ENCODE measurements around the gene MED29.

MED29 gene

DNA sequence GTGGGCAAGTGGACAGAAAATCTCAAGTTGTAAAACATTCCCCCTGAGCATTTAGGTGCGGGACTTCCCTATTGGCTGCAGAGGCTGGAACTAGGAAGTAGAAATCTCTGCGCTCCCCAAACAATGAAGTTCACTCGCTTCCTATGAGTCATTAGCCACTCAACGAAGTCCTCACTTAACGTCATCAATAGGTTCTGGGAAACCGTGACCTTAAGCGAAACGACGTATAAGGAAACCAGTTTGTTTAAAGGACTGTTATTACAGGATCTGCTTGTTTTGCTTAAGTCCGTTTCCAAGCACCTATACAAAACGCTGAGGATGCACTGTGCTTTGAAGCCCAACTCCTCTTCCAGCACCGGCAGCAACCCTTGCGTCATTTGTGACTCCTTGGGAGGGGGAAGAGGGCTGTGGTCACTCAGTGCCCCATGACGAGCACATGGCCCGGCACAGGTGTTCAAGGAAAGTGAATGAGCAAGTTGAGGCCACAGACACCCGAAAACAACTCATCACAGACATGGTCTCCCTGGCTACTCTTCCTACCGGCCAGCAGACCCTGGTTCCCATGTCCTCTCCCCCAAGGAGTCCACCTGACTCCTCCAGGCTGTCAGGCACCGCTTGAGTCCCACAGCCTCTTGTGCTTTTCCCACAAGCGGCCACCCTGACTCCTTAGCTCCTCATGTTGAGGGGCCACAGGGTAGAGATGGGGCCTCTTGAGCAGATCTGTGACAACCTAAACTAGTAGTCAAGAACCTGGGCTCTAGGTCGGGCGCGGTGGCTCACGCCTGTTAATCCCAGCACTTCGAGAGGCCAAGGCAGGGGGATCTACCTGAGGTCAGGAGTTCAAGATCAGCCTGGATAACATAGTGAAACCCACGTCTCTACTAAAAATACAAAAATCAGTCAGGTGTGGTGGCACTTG, 39.8 kb downstream of the MED29 start:
- no peak for DNase-seq (ENCODE audit: low read depth)

DNA sequence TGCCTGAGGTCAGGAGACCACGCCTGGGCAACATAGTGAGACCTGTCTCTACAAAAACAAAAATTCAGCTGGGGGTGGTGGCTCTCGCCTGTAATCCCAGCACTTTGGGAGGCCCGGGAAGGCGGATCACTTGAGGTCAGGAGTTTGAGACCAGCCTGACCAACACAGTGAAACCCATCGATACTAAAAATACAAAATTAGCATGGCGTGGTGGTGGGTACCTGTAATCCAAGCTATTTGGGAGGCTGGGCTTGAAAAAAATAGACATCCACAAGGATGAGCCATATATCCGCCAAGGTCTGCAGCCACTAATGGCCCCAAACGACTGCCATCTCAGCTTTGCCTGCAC, 41.5 kb downstream of the MED29 start:
- DNase-seq (ENCODE audit: low read depth): no peak

DNA sequence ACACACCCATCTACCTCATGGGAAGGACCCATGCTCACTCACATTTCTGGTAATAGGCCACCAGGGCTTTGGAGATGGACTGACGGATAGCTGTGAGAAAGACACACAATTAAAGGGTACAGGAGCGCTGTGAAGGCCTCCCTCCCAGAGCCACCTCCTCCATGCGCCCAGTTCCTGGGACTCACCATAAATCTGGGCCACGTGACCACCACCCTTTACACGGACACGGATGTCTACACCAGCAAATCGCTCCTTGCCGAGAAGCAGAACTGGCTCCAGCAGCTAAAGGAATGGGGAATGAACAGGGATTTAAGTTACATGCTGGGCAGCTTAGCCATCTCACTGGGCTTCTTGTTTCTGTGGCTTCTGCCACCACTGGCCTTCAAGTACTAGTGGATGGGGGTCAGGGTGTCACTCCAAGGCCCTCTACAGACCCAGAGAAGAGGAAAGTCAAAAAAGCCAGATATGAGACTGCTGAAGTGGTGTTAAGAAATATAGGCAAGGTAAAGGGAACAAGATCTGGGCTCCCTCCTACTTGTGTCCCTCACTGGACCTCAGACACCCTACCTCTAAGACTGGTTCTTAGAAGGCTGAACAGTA, 42.4 kb downstream of the MED29 start:
- DNase-seq (ENCODE audit: low read depth): no peak

DNA sequence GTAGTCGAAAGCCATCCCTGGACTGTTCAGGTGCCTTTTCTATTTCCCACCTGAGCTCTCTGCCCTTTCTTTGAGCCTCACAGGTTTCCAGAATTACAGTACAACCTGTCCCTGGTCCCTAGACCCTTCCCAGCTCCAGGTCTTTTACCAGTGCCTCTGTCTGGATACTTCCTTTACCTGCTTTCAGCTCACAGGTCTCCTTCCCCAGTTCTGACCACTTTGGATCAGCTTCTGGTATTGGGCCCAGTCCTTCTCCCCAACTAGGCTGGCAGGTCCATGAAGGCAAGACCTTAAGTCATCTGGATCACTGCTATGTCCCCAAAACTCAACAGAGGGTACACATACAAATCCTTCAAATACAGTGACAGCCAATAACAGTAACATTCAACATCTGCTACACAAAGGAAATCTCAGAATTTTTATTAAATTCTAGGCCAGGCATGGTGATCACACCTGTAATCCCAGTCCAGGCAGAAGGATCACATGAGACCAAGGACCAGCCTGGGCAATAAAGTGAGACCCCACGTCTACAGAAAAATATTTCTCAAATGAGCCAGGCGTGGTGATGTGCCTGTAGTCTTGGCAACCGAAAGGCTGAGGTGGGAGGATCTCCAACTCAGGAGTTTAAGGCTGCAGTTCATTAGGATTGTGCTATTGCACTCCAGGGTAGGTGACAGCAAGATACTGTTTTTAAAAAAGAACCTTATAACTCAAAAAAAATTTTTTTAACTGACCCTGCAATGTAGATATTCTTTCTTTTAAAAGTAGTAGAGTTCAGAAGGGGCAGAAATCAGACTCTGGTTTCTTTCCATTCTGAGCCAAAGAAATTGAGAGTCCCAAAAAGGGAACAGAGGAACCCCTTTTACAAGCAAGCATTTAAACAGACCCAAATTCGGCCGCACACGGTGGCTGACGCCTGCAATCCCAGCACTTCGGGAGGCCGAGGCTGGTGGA, 43.2 kb downstream of the MED29 start:
- no peak for DNase-seq (ENCODE audit: low read depth)

DNA sequence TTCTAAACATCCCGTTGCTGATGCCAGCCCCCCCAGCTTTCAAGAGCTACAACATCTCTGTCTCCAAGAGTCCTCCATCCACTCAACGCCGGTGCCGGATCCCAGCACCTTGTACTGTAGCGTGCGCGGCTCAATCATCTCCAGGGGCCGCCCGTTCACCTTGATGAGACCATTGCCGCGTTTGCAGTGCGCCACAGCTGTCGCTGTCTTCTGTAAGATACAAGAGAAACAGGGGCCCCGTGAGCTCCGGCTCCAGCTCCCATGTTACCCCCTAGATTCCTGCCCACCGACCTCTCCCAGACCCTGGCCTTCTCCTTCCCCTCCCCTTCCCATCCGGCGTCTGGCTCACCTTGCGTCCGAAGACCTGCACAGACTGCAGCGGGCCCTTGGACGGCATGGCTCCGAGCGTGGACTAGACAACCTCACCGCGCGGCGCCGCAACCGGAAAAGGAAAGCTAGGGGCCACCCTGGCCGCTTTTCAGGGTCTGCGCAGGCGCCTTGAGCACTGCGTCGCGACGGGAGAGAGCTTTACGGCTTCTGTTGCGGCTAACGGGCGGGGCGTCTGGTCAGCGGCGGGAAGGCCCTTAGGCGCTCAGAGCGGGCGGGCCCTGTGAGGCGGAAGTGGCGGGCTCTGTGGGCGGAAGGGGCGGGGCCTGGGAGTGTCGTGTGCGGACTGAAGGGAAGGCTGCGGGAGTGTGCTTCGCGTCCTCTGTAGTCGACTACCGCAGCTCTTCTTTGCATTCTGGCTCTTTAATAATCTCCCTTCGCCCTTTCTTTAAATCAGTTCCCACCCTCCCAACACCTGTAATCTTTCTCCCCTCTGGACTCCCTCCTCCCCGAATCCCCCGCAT, 44.5 kb downstream of the MED29 start, which contains the start of gene RPS16:
TSS of gene RPS16 (minus strand) at position 451 of the 851 bp plus-strand sequence. CDS start at position 397, 54 bp downstream.
- DNase-seq (ENCODE audit: low read depth): peak; percentile 99

DNA sequence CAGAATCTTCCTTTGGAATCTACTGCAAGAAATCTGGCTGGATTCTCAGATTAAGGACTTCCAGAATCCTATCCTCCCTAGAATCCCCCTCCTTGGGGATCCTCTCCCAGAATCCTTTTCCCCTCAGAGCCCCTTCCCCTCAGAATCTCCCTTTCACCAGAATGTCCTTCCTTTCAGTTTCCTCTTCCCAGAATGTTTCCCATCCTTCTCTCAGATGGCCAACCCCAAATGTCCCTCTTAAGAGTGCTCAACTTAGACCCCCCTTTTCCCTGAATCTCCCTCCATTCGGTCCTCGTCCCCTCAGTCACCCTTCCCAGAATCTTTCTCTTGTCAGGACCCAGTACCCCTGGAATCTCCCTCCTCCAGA, 45.2 kb downstream of the MED29 start:
- DNase-seq (ENCODE audit: low read depth): no peak

DNA sequence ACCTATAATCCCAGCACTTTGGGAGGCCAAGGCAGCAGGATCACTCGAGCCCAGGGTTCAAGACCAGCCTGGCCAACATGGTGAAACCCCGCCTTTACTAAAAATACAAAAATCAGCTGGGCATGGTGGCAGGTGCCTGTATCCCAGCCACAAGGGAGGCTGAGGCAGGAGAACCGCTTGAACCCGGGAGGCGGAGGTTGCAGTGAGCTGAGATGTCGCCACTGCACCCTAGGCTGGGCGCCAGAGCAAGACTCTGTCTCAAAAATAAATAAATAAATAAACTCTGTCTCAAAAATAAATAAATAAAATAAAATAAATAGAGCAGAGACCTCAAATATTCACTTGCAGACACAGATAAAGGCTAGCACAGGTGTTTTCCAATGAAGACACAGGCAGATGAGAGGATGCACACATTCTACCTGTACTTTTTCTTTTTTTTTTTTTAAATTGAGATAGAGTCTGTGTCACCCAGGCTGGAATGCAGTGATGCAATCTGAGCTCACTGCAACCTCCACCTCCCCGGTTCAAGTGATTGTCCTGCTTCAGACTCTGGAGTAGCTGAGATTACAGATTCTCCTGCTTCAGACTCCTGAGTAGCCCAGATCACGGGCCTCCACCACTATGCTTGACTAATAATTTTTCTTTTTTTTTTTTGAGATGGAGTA, 47.2 kb downstream of the MED29 start:
- no peak for DNase-seq (ENCODE audit: low read depth)

DNA sequence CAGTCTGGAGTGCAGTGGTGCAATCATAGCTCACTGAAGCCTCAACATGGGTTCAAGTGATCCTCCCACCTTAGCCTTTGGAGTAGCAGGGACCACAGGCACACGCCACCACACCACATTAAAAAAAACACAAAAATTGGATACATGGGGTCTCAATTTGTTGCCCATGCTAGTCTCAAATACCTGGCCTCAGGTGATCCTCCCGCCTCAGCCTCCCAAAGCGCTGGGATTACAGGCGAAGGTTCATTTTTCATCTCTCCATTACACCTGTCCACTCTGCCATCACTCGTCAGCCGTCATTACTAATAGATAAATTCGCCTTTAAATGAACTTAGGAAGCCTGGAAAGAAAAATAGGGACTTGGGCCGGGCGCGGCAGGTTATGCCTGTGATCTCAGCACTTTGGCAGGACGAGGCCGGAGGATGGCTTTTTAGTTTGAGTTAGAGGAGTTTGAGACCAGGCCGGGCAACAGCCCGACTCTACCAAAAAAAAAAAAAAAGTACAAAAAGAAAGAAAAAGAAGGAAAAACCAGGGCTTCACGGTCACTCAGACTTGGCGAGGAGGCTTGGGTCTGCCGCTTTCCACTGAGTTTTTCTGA, 53.5 kb downstream of the MED29 start:
- DNase-seq (ENCODE audit: low read depth): no peak

DNA sequence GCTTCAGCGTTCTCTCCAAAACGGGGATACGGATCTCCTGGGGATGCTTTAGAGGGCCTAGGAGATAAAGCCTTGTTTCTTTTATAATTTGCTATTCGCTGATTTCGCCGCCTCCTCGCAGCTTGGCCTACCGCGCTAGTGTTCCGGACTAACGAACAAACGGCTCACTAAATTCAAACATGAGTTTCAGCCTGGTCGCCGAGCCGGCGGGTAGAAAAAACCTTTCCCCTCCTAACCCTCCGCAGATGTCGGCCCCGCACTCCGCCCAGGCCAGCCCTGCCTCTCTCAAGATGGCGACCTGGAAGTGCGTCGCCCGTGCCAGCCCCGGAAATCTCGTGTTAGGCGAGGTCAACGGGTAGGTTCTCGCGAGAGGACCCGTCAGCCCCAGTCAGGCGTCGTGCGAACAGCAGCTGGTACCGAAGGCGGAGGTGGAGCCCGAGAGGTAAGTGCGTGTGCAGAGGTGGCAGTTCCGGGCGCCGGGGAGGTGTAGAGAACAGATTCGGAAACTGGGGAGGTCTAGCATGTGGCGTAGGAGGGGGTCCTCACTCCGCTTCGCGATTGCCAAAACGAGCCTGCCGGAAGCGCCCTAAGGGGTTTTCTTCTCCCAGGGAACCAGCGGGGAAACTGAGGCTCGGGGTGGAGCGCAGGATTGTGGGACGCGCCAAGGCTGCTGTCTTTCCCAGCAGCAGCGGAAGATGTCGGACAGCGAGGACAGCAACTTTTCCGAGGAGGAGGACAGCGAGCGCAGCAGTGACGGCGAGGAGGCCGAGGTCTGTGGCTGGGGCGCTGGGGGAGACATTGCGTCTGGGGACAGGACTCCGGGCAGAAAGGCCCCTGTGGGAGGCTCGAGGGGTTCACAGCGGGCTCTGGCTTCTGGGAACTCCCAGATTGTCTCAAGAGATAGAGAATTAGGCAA, 54.3 kb downstream of the MED29 start, which contains the start of gene SUPT5H:
TSS of gene SUPT5H (plus strand) at position 387 of the 916 bp plus-strand sequence. CDS start at position 696, 309 bp downstream.
- peak; percentile 95 for DNase-seq (ENCODE audit: low read depth)

DNA sequence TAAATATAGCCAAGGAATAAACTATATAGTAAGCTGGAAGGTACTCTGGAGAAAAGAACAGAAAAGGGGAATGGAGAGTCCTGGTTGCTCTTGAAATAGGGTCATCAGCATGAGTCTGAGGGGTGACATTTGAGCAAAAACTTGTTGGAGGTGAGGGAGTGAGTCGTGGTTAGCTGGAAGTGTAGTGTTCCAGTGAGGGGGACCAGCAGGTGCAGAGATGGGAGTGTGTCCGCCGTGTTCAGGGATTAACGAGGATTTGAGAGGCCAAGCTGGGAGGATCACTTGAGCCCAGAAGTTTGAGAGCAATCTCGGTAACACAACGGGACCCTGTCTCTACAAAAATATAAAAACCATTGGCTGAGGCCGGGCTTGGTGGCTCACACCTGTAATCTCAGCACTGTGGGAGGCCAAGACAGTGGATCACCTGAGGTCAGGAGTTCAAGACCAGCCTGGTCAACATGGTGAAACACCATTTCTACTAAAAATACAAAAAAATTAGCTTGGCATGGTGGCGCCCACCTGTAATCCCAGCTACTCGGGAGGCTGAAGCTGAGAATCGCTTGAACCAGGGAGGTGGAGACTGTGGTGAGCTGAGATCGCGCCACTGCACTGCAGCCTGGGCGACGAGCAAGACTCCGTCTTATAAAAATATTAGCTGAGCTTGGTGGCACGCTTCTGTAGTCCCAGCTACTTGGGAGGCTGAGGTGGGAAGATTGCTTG, 55.3 kb downstream of the MED29 start:
- DNase-seq (ENCODE audit: low read depth): no peak

DNA sequence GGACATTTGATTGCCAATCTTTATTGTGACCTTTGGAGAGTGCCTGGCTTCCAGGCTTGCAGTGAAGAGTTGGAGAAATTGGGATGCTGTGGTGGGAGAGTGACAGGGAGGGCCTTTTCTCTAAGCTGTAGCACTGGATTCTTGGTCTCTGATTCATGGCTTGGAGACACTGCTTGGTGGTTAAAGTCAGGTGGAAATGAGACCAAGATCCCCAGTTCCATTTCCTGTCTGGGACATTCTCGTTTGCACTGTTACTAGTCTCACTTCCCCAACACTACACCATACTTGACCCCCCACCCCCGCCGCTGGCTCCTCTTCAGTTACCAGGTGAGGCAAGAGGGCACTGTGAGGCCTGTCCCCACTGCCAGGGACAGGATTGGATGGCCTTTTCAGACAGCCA, 57.1 kb downstream of the MED29 start:
- DNase-seq (ENCODE audit: low read depth): no peak

DNA sequence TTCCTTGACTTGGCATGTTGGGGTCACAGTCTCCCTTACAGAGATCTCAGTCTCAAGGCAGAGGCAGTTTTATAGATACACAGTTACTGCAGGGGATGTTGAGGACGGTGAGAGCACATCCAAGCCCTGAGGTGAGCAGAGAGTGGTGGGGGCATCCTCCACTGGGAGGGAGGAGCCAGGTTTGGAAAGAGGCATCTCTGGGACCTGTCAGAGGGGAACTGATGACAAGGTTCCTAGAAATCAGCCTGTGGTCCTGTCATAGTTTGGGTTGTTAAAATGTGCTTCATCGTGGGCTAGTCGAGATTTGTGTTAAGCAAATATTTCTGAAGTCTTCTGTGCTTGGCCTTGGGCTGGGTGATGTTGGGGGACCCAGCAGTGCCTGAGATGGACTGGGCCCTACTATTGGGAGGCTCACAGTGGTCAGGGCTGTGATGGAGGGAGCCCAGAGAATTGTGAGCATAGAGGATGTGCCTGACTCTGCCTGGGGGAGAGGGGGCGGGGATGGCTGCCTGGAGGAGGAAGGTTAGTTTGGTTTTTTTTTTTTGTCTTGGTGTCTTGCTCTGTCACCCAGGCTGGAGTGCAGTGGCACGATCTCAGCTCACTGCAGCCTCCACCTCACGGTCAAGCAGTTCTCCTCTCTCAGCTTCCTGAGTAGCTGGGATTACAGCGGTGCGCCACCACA, 58.1 kb downstream of the MED29 start:
- no peak for DNase-seq (ENCODE audit: low read depth)
